H9 (cell line): ENCODE data around the gene CDSN. TPM values are rescaled to one million over a fixed set of nuclear protein-coding genes. Genes with fewer than 3 reads are reported as not detected.

Experiments
- DNase-seq: peaks from one replicate; pipeline ENCODE4 v3.0.0-alpha.2; 2017
- H2AFZ ChIP-seq: one replicate; pipeline ENCODE4 v1.6.1; 2013; ENCODE audit warnings: mild to moderate bottlenecking, low read length, control low read depth, moderate library complexity
- H2AK5ac ChIP-seq: 2 replicates; pipeline ENCODE4 v1.6.1; 2013; ENCODE audit warnings: low read length, control low read depth, mixed read lengths; ENCODE audit not compliant: insufficient read length
- H2BK120ac ChIP-seq: one replicate; pipeline ENCODE4 v1.6.1; 2013; ENCODE audit warnings: low read depth, mild to moderate bottlenecking, low read length, control low read depth, inconsistent platforms; ENCODE audit not compliant: poor library complexity, severe bottlenecking
- H2BK12ac ChIP-seq: 2 replicates; pipeline ENCODE4 v1.6.1; 2013; ENCODE audit warnings: low read length, control low read depth, mixed read lengths, low read depth; ENCODE audit not compliant: insufficient read length
- H2BK15ac ChIP-seq: 2 replicates; pipeline ENCODE4 v1.6.1; 2013; ENCODE audit warnings: low read depth, low read length, control low read depth
- H2BK20ac ChIP-seq: one replicate; pipeline ENCODE4 v1.6.1; 2013; ENCODE audit warnings: low read depth, mild to moderate bottlenecking, low read length, control low read depth, inconsistent platforms; ENCODE audit not compliant: poor library complexity, severe bottlenecking
- H2BK5ac ChIP-seq: 2 replicates; pipeline ENCODE4 v1.6.1; 2013; ENCODE audit warnings: low read length, control low read depth, mixed read lengths; ENCODE audit not compliant: insufficient read length
- H3K14ac ChIP-seq: 2 replicates; pipeline ENCODE4 v1.6.1; 2013; ENCODE audit warnings: low read length, control low read depth; ENCODE audit not compliant: insufficient read depth
- H3K18ac ChIP-seq: 2 replicates; pipeline ENCODE4 v1.6.1; 2013; ENCODE audit warnings: low read depth, mild to moderate bottlenecking, mixed read lengths, low read length, control low read depth; ENCODE audit not compliant: insufficient read length
- H3K23ac ChIP-seq: 2 replicates; pipeline ENCODE4 v1.6.1; 2013; ENCODE audit warnings: low read length, control low read depth, mixed read lengths, low read depth; ENCODE audit not compliant: insufficient read length
- H3K23me2 ChIP-seq: 2 replicates; pipeline ENCODE4 v1.6.1; 2013; ENCODE audit warnings: low read depth, mild to moderate bottlenecking, mixed read lengths, low read length, control low read depth; ENCODE audit not compliant: insufficient read length, poor library complexity, severe bottlenecking
- H3K27ac ChIP-seq: 2 replicates; pipeline ENCODE4 v1.5.1; 2013; ENCODE audit warnings: low read length, control low read depth, mixed read lengths, low read depth; ENCODE audit not compliant: insufficient read length
- H3K27me3 ChIP-seq: 2 replicates; pipeline ENCODE4 v1.6.1; 2013; ENCODE audit warnings: low read length, control low read depth, inconsistent platforms; ENCODE audit not compliant: insufficient read depth
- H3K4ac ChIP-seq: 2 replicates; pipeline ENCODE4 v1.6.1; 2013; ENCODE audit warnings: low read depth, mild to moderate bottlenecking, control low read depth, inconsistent platforms, low read length, moderate library complexity
- H3K4me1 ChIP-seq: 2 replicates; pipeline ENCODE4 v1.6.1; 2013; ENCODE audit warnings: low read length, control low read depth, inconsistent platforms; ENCODE audit not compliant: insufficient read depth
- H3K4me2 ChIP-seq: 2 replicates; pipeline ENCODE4 v1.6.1; 2013; ENCODE audit warnings: low read length, control low read depth, mixed read lengths; ENCODE audit not compliant: insufficient read length, insufficient read depth
- H3K56ac ChIP-seq: 2 replicates; pipeline ENCODE4 v1.6.1; 2013; ENCODE audit warnings: low read depth, mild to moderate bottlenecking, mixed read lengths, low read length, control low read depth; ENCODE audit not compliant: insufficient read length
- H3K79me1 ChIP-seq: 2 replicates; pipeline ENCODE4 v1.6.1; 2013; ENCODE audit warnings: low read depth, mild to moderate bottlenecking, moderate library complexity, low read length, control low read depth, inconsistent platforms; ENCODE audit not compliant: insufficient read depth, poor library complexity, severe bottlenecking
- H3K79me2 ChIP-seq: 2 replicates; pipeline ENCODE4 v1.6.1; 2013; ENCODE audit warnings: low read length, control low read depth, inconsistent platforms; ENCODE audit not compliant: insufficient read depth
- H3K9ac ChIP-seq: 2 replicates; pipeline ENCODE4 v1.6.1; 2013; ENCODE audit warnings: low read length, control low read depth, mixed read lengths; ENCODE audit not compliant: insufficient read length; ENCODE audit errors: extremely low read depth
- H3K9me3 ChIP-seq: one replicate; pipeline ENCODE4 v1.6.1; 2013; ENCODE audit warnings: low read depth, low read length, inconsistent platforms; ENCODE audit not compliant: control insufficient read depth
- H3T11ph ChIP-seq: one replicate; pipeline ENCODE4 v1.6.1; 2013; ENCODE audit warnings: mild to moderate bottlenecking, low read length, control low read depth, inconsistent platforms
- H4K20me1 ChIP-seq: one replicate; pipeline ENCODE4 v1.6.1; 2013; ENCODE audit not compliant: control insufficient read depth, insufficient read length, insufficient read depth
- H4K5ac ChIP-seq: 2 replicates; pipeline ENCODE4 v1.6.1; 2013; ENCODE audit warnings: low read depth, mild to moderate bottlenecking, mixed read lengths, low read length, control low read depth; ENCODE audit not compliant: insufficient read length
- H4K8ac ChIP-seq: replicated peaks from 2 replicates; pipeline ENCODE4 v1.6.1; 2013; ENCODE audit warnings: low read length, control low read depth, mixed read lengths, low read depth; ENCODE audit not compliant: insufficient read length
- H4K91ac ChIP-seq: 2 replicates; pipeline ENCODE4 v1.6.1; 2013; ENCODE audit warnings: low read depth, mild to moderate bottlenecking, moderate library complexity, mixed read lengths, low read length, control low read depth; ENCODE audit not compliant: insufficient read length
- H3K27ac Mint-ChIP-seq, 3 experiments: 2 replicates in 2 of 3; 3 replicates in 1 of 3; pipeline ENCODE4 v1.8.0; 2020 to 2021; ENCODE audit warnings: mixed read lengths in 3 of 3, mild to moderate bottlenecking in 1 of 3, moderate library complexity in 1 of 3
- H3K27me3 Mint-ChIP-seq: 2 replicates; pipeline ENCODE4 v1.8.0; 2021; ENCODE audit warnings: low read depth, mild to moderate bottlenecking, moderate library complexity, mixed read lengths
- H3K36me3 Mint-ChIP-seq, 3 experiments: 2 replicates in 2 of 3; 3 replicates in 1 of 3; pipeline ENCODE4 v1.8.0; 2020 to 2021; ENCODE audit warnings: low read depth in 3 of 3, mixed read lengths in 3 of 3; ENCODE audit not compliant: insufficient read depth in 1 of 3
- H3K4me1 Mint-ChIP-seq, 2 experiments: 2 replicates each; pipeline ENCODE4 v1.8.0; 2020; ENCODE audit warnings: mixed read lengths in 2 of 2
- H3K4me3 Mint-ChIP-seq, 2 experiments: 2 replicates in 1 of 2; 3 replicates in 1 of 2; pipeline ENCODE4 v1.8.0; 2020 to 2021; ENCODE audit warnings: mild to moderate bottlenecking in 2 of 2, mixed read lengths in 2 of 2, moderate library complexity in 1 of 2
- H3K9me3 Mint-ChIP-seq, 2 experiments: 2 replicates in 1 of 2; 3 replicates in 1 of 2; pipeline ENCODE4 v1.8.0; 2020; ENCODE audit warnings: mild to moderate bottlenecking in 2 of 2, mixed read lengths in 2 of 2, moderate library complexity in 1 of 2
- CTCF ChIP-seq: fragments of 200-600 bp; sonication (generic); conservative IDR thresholded peaks from 3 replicates; pipeline ENCODE4 v1.8.0; 2021; ENCODE audit warnings: antibody characterized with exemption, mild to moderate bottlenecking
- WGBS: extraction: QIAGEN DNeasy Blood & Tissue Kit; methylation state at CpG from one replicate; pipeline ENCODE4 v1.1.7; 2013; ENCODE audit warnings: missing lambda C conversion rate, low lambda C conversion rate, mixed read lengths; ENCODE audit not compliant: insufficient read length; ENCODE audit errors: extremely low coverage; 5-methylcytosine and 5-hydroxymethylcytosine counted together
- total RNA-seq: library from RNA; stranded (reverse); gene quantifications from 2 replicates; pipeline ENCODE4 v1.2.1, GENCODE V29; 2021

CDSN gene
- total RNA-seq, 1 experiment from 2014 or later, result not detected

- Histone ChIP-seq H3K23me2 (no peaks in the 10 kb centered on the region), H4K91ac (no peak overlapping the region), H4K8ac (no peak overlapping the region), H3K23ac (no peak overlapping the region), H2BK15ac (no peak overlapping the region), H4K5ac (no peak overlapping the region), H3K4ac (no peak overlapping the region), H2AFZ (no peak overlapping the region), H3K27me3 (no peaks in the 10 kb centered on the region; the same call in 1 of the 2 replicates), H3K9ac (no peak overlapping the region), H3K4me2 (no peak overlapping the region), H3K18ac (no peak overlapping the region), H3K56ac (no peak overlapping the region), H4K20me1 (no peaks in the 10 kb centered on the region), H2AK5ac (no peak overlapping the region), H3K14ac (no peak overlapping the region), H3K27ac (no peak overlapping the region), H2BK20ac (no peak overlapping the region), H3K9me3 (no peaks in the 10 kb centered on the region), H2BK120ac (no peak overlapping the region), H3K4me1 (peaks cover 13% of the 10 kb centered on the region; the same call in 1 of the 2 replicates), H3K79me1 (no peaks in the 10 kb centered on the region), H2BK12ac (no peak overlapping the region), H3K79me2 (no peaks in the 10 kb centered on the region), H2BK5ac (no peak overlapping the region), H3T11ph (no peak overlapping the region)
- H3K9me3 Mint-ChIP-seq, result no peaks in the 10 kb centered on the region
- peak; percentile 45 for TF ChIP-seq CTCF
- H3K4me1 Mint-ChIP-seq, result peaks cover 40 to 49% of the 10 kb centered on the region in 2 experiments
- DNase-seq, result no peak
- whole genome bisulfite sequencing, result no CpG with 5 or more reads among the region's 9 CpGs
- peaks cover 53% of the 10 kb centered on the region for H3K27me3 Mint-ChIP-seq
- no peak overlapping the region for H3K4me3 Mint-ChIP-seq
- H3K36me3 Mint-ChIP-seq, result no peaks in the 10 kb centered on the region
- peak overlapping the region in 1 of 3 experiments; percentile 86; a peak in 4 of 7 replicates for H3K27ac Mint-ChIP-seq
These were observed 5.0 kb downstream of the CDSN start for GRCh38 chr6:31114970-31115849.
